Brain microvascular endothelial cell (primary cell): ENCODE results near the gene RBM27.

Experiments used
- DNase-seq: peaks from one replicate; pipeline ENCODE4 v3.0.0-alpha.2; 2020
- H3K27ac ChIP-seq: fragments of 250-450 bp; sonication (Bioruptor Pico); 2 replicates; pipeline ENCODE4 v1.5.1; 2020; ENCODE audit warnings: mild to moderate bottlenecking, moderate library complexity
- H3K27me3 ChIP-seq: fragments of 250-450 bp; sonication (Bioruptor Pico); replicated peaks from 2 replicates; pipeline ENCODE4 v1.5.1; 2020; ENCODE audit warnings: mild to moderate bottlenecking
- H3K36me3 ChIP-seq: fragments of 250-450 bp; sonication (Bioruptor Pico); replicated peaks from 2 replicates; pipeline ENCODE4 v1.5.1; 2020; ENCODE audit warnings: mild to moderate bottlenecking
- H3K4me3 ChIP-seq: 2 replicates; pipeline ENCODE4 v1.5.1; 2011; ENCODE audit warnings: low read depth, mild to moderate bottlenecking, control low read depth, low read length, moderate library complexity
- CTCF ChIP-seq: IDR thresholded peaks from 2 replicates; pipeline ENCODE4 v1.5.1; 2011; ENCODE audit warnings: low read depth, mild to moderate bottlenecking, moderate library complexity, low read length, control low read depth, inconsistent platforms; ENCODE audit errors: missing control alignments
- in situ Hi-C: cut with HindIII; loops from 2 replicates; pipeline ENCODE4 v1.10.0; 2017; ENCODE audit warnings: low sequenced_read_pairs, low pct_ligation_motif_present

The RBM27 gene

GRCh38 chr5:146223179-146223578, 19.8 kb downstream of the RBM27 start:
- TF ChIP-seq CTCF, result no peak
- no peak overlapping the region for H3K4me3 ChIP-seq
- H3K27me3 ChIP-seq, result no peaks in the 10 kb centered on the region
- DNase-seq, result no peak
- peaks cover 10% of the 10 kb centered on the region for H3K36me3 ChIP-seq
- no peak overlapping the region for H3K27ac ChIP-seq
- in situ Hi-C loops, result no loop called here

- in situ Hi-C loops, result no loop called here
- no peak overlapping the region for H3K4me3 ChIP-seq
- no peak overlapping the region for H3K27ac ChIP-seq
- TF ChIP-seq CTCF, result no peak
- peaks cover 42% of the 10 kb centered on the region for H3K36me3 ChIP-seq
- no peaks in the 10 kb centered on the region for H3K27me3 ChIP-seq
- no peak for DNase-seq
These were observed 25.8 kb downstream of the RBM27 start for GRCh38 chr5:146229222-146229621.

GRCh38 chr5:146232223-146232622, 28.8 kb downstream of the RBM27 start:
- TF ChIP-seq CTCF, result no peak
- H3K4me3 ChIP-seq, result no peak overlapping the region
- peaks cover 44% of the 10 kb centered on the region for H3K36me3 ChIP-seq
- no peak overlapping the region for H3K27ac ChIP-seq
- in situ Hi-C loops, result no loop called here
- no peaks in the 10 kb centered on the region for H3K27me3 ChIP-seq
- no peak for DNase-seq

- DNase-seq, result no peak
- no peak for TF ChIP-seq CTCF
- no peaks in the 10 kb centered on the region for H3K27me3 ChIP-seq
- in situ Hi-C loops, result no loop called here
- peaks cover 51% of the 10 kb centered on the region for H3K36me3 ChIP-seq
- H3K27ac ChIP-seq, result no peak overlapping the region
- H3K4me3 ChIP-seq, result no peak overlapping the region
These were observed 30.0 kb downstream of the RBM27 start for GRCh38 chr5:146233441-146233840.

- Histone ChIP-seq H3K27me3 (no peaks in the 10 kb centered on the region), H3K36me3 (peaks cover 11% of the 10 kb centered on the region), H3K4me3 (no peak overlapping the region), H3K27ac (no peak overlapping the region)
- in situ Hi-C loops, result no loop called here
- DNase-seq, result no peak
- TF ChIP-seq CTCF, result no peak
These were observed 35.6 kb downstream of the RBM27 start for GRCh38 chr5:146238973-146239372.

GRCh38 chr5:146240951-146241350, 37.5 kb downstream of the RBM27 start:
- DNase-seq, result no peak
- in situ Hi-C loops, result no loop called here
- no peak for TF ChIP-seq CTCF
- no peak overlapping the region for H3K4me3 ChIP-seq
- H3K27ac ChIP-seq, result no peak overlapping the region
- H3K27me3 ChIP-seq, result no peaks in the 10 kb centered on the region
- H3K36me3 ChIP-seq, result peaks cover 11% of the 10 kb centered on the region
